ENCODE data around the gene KCTD11. TPM values are rescaled to one million over a fixed set of nuclear protein-coding genes. Genes with fewer than 3 reads are reported as not detected.
A peak's percentile ranks its signal among the peaks of the same experiment; 100 is the strongest.
"Not testable (repeated sequence)": the region's sequence is repeated elsewhere in the genome, so short reads cannot be mapped to it uniquely, and the experiment has no call there.

KCTD11 gene
- total and polyA plus RNA-seq, 2 donors = 3.0 to 9.9 TPM

- DNase-seq (ENCODE audit: low read depth in 6 of 9, low spot score in 9 of 9); H3K27me3 ChIP-seq (ENCODE audit: control insufficient read depth in 2 of 2, insufficient read depth in 1 of 2, low read length in 1 of 2); H3K9me3 ChIP-seq (ENCODE audit: control insufficient read depth in 2 of 2, insufficient read depth in 1 of 2, low read length in 1 of 2): not testable (repeated sequence)
- peak overlapping the region; percentile 78 to 98 for H3K4me3 ChIP-seq (ENCODE audit: low read length in 2 of 2)
- peak overlapping the region; percentile 36 to 93 for H3K27ac ChIP-seq (ENCODE audit: low read depth in 1 of 2, low read length in 1 of 2)
- WGBS = 92% methylated on average over 13 of the region's 13 CpGs
- peaks cover 22 to 70% of the 10 kb centered on the region in 2 donors for H3K4me1 ChIP-seq (ENCODE audit: control insufficient read depth in 2 of 2, insufficient read depth in 2 of 2, low read length in 2 of 2)
- H3K36me3 ChIP-seq (ENCODE audit: control insufficient read depth in 2 of 2, insufficient read depth in 2 of 2, low read length in 1 of 2) = peaks cover 21 to 22% of the 10 kb centered on the region in 2 donors
Measured at GRCh38 chr17:7335765-7336164, 16.2 kb upstream of the KCTD11 start.

GRCh38 chr17:7336240-7337175 lies 15.5 kb upstream of the KCTD11 start, which contains the start of gene ACAP1:
ACAP1 (plus strand) TSS chr17:7336529; CDS start chr17:7336735, 206 bp downstream.
- peaks cover 22 to 62% of the 10 kb centered on the region in 2 donors for H3K4me1 ChIP-seq (ENCODE audit: control insufficient read depth in 2 of 2, insufficient read depth in 2 of 2, low read length in 2 of 2)
- H3K9me3 ChIP-seq (ENCODE audit: control insufficient read depth in 2 of 2, insufficient read depth in 1 of 2, low read length in 1 of 2) = peaks cover 0 to 1% of the 10 kb centered on the region in 2 donors
- peak in 6 of 9 donors; percentile 64 to 93 (median 86) for DNase-seq (ENCODE audit: low read depth in 6 of 9, low spot score in 9 of 9)
- peaks cover 26 to 29% of the 10 kb centered on the region in 2 donors for H3K36me3 ChIP-seq (ENCODE audit: control insufficient read depth in 2 of 2, insufficient read depth in 2 of 2, low read length in 1 of 2)
- H3K27ac ChIP-seq (ENCODE audit: low read depth in 1 of 2, low read length in 1 of 2) = peak within 1 kb of the TSS; percentile 93 to 94
- no peaks in the 10 kb centered on the region for H3K27me3 ChIP-seq (ENCODE audit: control insufficient read depth in 2 of 2, insufficient read depth in 1 of 2, low read length in 1 of 2)
- peak within 1 kb of the TSS; percentile 78 to 98 for H3K4me3 ChIP-seq (ENCODE audit: low read length in 2 of 2)
- 5% methylated on average over 17 of the region's 17 CpGs for WGBS

- 42% methylated on average over 7 of the region's 7 CpGs for WGBS
- not testable (repeated sequence) for H3K9me3 ChIP-seq (ENCODE audit: control insufficient read depth in 2 of 2, insufficient read depth in 1 of 2, low read length in 1 of 2); DNase-seq (ENCODE audit: low read depth in 6 of 9, low spot score in 9 of 9); H3K27me3 ChIP-seq (ENCODE audit: control insufficient read depth in 2 of 2, insufficient read depth in 1 of 2, low read length in 1 of 2)
- Histone ChIP-seq H3K36me3 (ENCODE audit: control insufficient read depth in 2 of 2, insufficient read depth in 2 of 2, low read length in 1 of 2) (peaks cover 36 to 40% of the 10 kb centered on the region in 2 donors), H3K4me3 (ENCODE audit: low read length in 2 of 2) (peak overlapping the region; percentile 78 to 98), H3K4me1 (ENCODE audit: control insufficient read depth in 2 of 2, insufficient read depth in 2 of 2, low read length in 2 of 2) (peaks cover 12 to 51% of the 10 kb centered on the region in 2 donors), H3K27ac (ENCODE audit: low read depth in 1 of 2, low read length in 1 of 2) (peak overlapping the region in 1 of 2 donors; percentile 93)
Measured at GRCh38 chr17:7337600-7337999, 14.4 kb upstream of the KCTD11 start.

- peaks cover 54 to 66% of the 10 kb centered on the region in 2 donors for H3K36me3 ChIP-seq (ENCODE audit: control insufficient read depth in 2 of 2, insufficient read depth in 2 of 2, low read length in 1 of 2)
- no peak for DNase-seq (ENCODE audit: low read depth in 6 of 9, low spot score in 9 of 9)
- H3K27ac ChIP-seq (ENCODE audit: low read depth in 1 of 2, low read length in 1 of 2) = no peak overlapping the region
- no peak overlapping the region for H3K4me3 ChIP-seq (ENCODE audit: low read length in 2 of 2)
- WGBS = 94% methylated on average over 2 of the region's 2 CpGs
- no peaks in the 10 kb centered on the region for H3K27me3 ChIP-seq (ENCODE audit: control insufficient read depth in 2 of 2, insufficient read depth in 1 of 2, low read length in 1 of 2)
- H3K9me3 ChIP-seq (ENCODE audit: control insufficient read depth in 2 of 2, insufficient read depth in 1 of 2, low read length in 1 of 2) = no peaks in the 10 kb centered on the region
- peaks cover 9 to 34% of the 10 kb centered on the region in 2 donors for H3K4me1 ChIP-seq (ENCODE audit: control insufficient read depth in 2 of 2, insufficient read depth in 2 of 2, low read length in 2 of 2)
Measured at GRCh38 chr17:7340179-7340578, 11.8 kb upstream of the KCTD11 start.

GRCh38 chr17:7341842-7342241 lies 10.1 kb upstream of the KCTD11 start:
- Histone ChIP-seq H3K27ac (ENCODE audit: low read depth in 1 of 2, low read length in 1 of 2) (no peak overlapping the region), H3K9me3 (ENCODE audit: control insufficient read depth in 2 of 2, insufficient read depth in 1 of 2, low read length in 1 of 2) (no peaks in the 10 kb centered on the region), H3K36me3 (ENCODE audit: control insufficient read depth in 2 of 2, insufficient read depth in 2 of 2, low read length in 1 of 2) (peaks cover 67 to 82% of the 10 kb centered on the region in 2 donors), H3K4me3 (ENCODE audit: low read length in 2 of 2) (no peak overlapping the region), H3K4me1 (ENCODE audit: control insufficient read depth in 2 of 2, insufficient read depth in 2 of 2, low read length in 2 of 2) (peaks cover 0 to 20% of the 10 kb centered on the region in 2 donors), H3K27me3 (ENCODE audit: control insufficient read depth in 2 of 2, insufficient read depth in 1 of 2, low read length in 1 of 2) (no peaks in the 10 kb centered on the region)
- WGBS = 97% methylated on average over 13 of the region's 13 CpGs
- DNase-seq (ENCODE audit: low read depth in 6 of 9, low spot score in 9 of 9) = no peak

GRCh38 chr17:7343250-7343649 lies 8.7 kb upstream of the KCTD11 start:
- no peak for DNase-seq (ENCODE audit: low read depth in 6 of 9, low spot score in 9 of 9)
- 94% methylated on average over 15 of the region's 15 CpGs for WGBS
- Histone ChIP-seq H3K36me3 (ENCODE audit: control insufficient read depth in 2 of 2, insufficient read depth in 2 of 2, low read length in 1 of 2) (peaks cover 76 to 96% of the 10 kb centered on the region in 2 donors), H3K27me3 (ENCODE audit: control insufficient read depth in 2 of 2, insufficient read depth in 1 of 2, low read length in 1 of 2) (no peaks in the 10 kb centered on the region), H3K9me3 (ENCODE audit: control insufficient read depth in 2 of 2, insufficient read depth in 1 of 2, low read length in 1 of 2) (no peaks in the 10 kb centered on the region), H3K4me1 (ENCODE audit: control insufficient read depth in 2 of 2, insufficient read depth in 2 of 2, low read length in 2 of 2) (peaks cover 0 to 9% of the 10 kb centered on the region in 2 donors), H3K27ac (ENCODE audit: low read depth in 1 of 2, low read length in 1 of 2) (no peak overlapping the region), H3K4me3 (ENCODE audit: low read length in 2 of 2) (no peak overlapping the region)

GRCh38 chr17:7346761-7347614 lies 5.0 kb upstream of the KCTD11 start:
- Histone ChIP-seq H3K27ac (ENCODE audit: low read depth in 1 of 2, low read length in 1 of 2) (no peak overlapping the region), H3K9me3 (ENCODE audit: control insufficient read depth in 2 of 2, insufficient read depth in 1 of 2, low read length in 1 of 2) (no peaks in the 10 kb centered on the region), H3K36me3 (ENCODE audit: control insufficient read depth in 2 of 2, insufficient read depth in 2 of 2, low read length in 1 of 2) (peaks cover 70 to 84% of the 10 kb centered on the region in 2 donors), H3K4me1 (ENCODE audit: control insufficient read depth in 2 of 2, insufficient read depth in 2 of 2, low read length in 2 of 2) (peaks cover 6 to 14% of the 10 kb centered on the region in 2 donors), H3K4me3 (ENCODE audit: low read length in 2 of 2) (no peak overlapping the region), H3K27me3 (ENCODE audit: control insufficient read depth in 2 of 2, insufficient read depth in 1 of 2, low read length in 1 of 2) (no peaks in the 10 kb centered on the region)
- DNase-seq (ENCODE audit: low read depth in 6 of 9, low spot score in 9 of 9) = no peak
- WGBS = 97% methylated on average over 18 of the region's 18 CpGs

GRCh38 chr17:7347630-7348477 lies 4.1 kb upstream of the KCTD11 start:
- Histone ChIP-seq H3K4me3 (ENCODE audit: low read length in 2 of 2) (no peak overlapping the region), H3K4me1 (ENCODE audit: control insufficient read depth in 2 of 2, insufficient read depth in 2 of 2, low read length in 2 of 2) (peaks cover 11 to 23% of the 10 kb centered on the region in 2 donors), H3K27me3 (ENCODE audit: control insufficient read depth in 2 of 2, insufficient read depth in 1 of 2, low read length in 1 of 2) (no peaks in the 10 kb centered on the region), H3K36me3 (ENCODE audit: control insufficient read depth in 2 of 2, insufficient read depth in 2 of 2, low read length in 1 of 2) (peaks cover 64 to 81% of the 10 kb centered on the region in 2 donors), H3K27ac (ENCODE audit: low read depth in 1 of 2, low read length in 1 of 2) (no peak overlapping the region), H3K9me3 (ENCODE audit: control insufficient read depth in 2 of 2, insufficient read depth in 1 of 2, low read length in 1 of 2) (no peaks in the 10 kb centered on the region)
- no peak for DNase-seq (ENCODE audit: low read depth in 6 of 9, low spot score in 9 of 9)
- WGBS = 91% methylated on average over 19 of the region's 19 CpGs
